ENCODE results near the gene OR2J1.
A peak's percentile ranks its signal among the peaks of the same experiment; 100 is the strongest.

OR2J1 gene

DNA sequence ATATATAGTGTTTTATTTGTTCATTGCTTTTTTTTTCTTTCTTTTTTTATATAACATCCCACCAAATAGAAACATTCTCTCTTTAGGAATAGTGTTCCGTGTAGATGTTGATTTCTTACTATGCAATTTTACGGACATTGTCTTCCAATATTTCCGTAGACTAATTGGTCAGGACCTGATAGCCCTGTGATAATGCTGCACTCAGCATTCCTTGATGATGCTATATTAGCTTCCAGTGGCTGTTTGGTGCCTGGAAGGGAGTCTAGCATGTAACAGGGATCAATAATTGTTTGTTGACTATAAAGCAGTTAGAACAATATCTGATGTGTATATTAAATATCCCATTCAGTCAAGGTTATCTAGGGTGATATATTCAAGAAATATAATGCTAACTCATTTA lies 47.6 kb upstream of the OR2J1 start (continued):
- TF ChIP-seq ZNF121 (tag by site-specific recombination; IDR thresholded peaks at IDR 0.05) (no peak), ZNF747 (tag by site-specific recombination; IDR thresholded peaks at IDR 0.05) (no peak)

DNA sequence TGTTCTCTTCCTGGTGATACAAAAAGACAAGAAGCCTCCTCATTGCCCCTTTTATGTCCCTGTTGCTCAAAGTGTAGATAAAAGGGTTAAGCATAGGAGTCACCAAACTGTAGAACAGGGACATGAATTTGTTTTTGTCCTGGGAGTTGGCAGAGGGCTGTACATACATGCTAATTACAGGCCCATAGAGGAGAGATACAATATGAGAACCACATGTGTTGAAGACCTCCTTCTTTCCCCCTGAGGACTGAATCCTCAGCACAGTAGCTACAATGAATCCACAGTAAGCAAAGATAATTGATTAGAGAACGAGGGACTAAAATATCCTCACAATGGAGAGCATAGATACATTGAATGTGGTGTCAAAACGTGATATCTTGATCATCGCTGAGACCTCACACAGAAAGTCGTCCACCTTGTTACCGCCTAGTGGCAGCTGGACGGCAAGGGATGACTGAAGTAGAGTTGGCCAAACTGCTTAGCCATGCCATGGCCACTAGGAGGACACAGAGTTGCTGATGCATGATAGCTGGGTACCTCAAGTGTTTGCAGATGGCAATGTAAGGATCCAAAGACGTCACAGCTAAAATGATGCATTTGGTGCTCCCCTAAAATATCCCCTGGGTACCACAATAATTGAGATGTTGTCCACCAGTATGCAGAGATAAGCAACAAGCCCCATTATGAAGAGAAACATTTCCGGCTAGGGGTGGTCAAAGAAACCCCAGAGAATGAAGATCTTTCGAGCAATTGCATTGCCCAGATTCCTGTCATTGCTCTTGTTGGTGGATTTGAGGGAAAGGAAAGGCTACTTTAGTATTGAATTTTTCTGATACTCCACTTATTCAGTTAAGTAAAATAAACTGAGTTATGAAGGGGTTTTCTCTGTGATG lies 27.2 kb upstream of the OR2J1 start:
- Histone ChIP-seq H3K9me3 (ENCODE audit: control insufficient read depth, insufficient read depth, low read depth, low read length) (no peaks in the 10 kb centered on the region), H3K4me3 (ENCODE audit: low read depth, low read length) (no peak overlapping the region), H3K36me3 (ENCODE audit: control insufficient read depth in 2 of 2, insufficient read depth in 1 of 2, low read length in 2 of 2) (no peaks in the 10 kb centered on the region), H3K4me1 (ENCODE audit: control insufficient read depth, insufficient read depth, low read length) (no peaks in the 10 kb centered on the region), H3K27ac (ENCODE audit: extremely low read depth, low read depth, low read length) (no peak overlapping the region)
- TF ChIP-seq ZNF654 (tag by site-specific recombination; IDR thresholded peaks at IDR 0.05; ENCODE audit: low read depth) (peak; percentile 26; the same call in 1 of the 2 replicates), ZNF214 (tag by site-specific recombination; IDR thresholded peaks at IDR 0.05; ENCODE audit: borderline replicate concordance) (no peak)
- TF ChIP-seq, protein P1, sequence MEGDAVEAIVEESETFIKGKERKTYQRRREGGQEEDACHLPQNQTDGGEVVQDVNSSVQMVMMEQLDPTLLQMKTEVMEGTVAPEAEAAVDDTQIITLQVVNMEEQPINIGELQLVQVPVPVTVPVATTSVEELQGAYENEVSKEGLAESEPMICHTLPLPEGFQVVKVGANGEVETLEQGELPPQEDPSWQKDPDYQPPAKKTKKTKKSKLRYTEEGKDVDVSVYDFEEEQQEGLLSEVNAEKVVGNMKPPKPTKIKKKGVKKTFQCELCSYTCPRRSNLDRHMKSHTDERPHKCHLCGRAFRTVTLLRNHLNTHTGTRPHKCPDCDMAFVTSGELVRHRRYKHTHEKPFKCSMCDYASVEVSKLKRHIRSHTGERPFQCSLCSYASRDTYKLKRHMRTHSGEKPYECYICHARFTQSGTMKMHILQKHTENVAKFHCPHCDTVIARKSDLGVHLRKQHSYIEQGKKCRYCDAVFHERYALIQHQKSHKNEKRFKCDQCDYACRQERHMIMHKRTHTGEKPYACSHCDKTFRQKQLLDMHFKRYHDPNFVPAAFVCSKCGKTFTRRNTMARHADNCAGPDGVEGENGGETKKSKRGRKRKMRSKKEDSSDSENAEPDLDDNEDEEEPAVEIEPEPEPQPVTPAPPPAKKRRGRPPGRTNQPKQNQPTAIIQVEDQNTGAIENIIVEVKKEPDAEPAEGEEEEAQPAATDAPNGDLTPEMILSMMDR (tag by site-specific recombination; IDR thresholded peaks at IDR 0.05) = peak; percentile 66; the same call in 1 of the 2 replicates
- ChIA-PET POLR2A (no interaction called here), CTCF (interaction anchor here (0.6 to 2.0 kb wide), 19 partner anchors 12 to 528 kb away, joined by 3 to 10 read pairs (median 3); partner anchors contain the start of gene OR12D1)

DNA sequence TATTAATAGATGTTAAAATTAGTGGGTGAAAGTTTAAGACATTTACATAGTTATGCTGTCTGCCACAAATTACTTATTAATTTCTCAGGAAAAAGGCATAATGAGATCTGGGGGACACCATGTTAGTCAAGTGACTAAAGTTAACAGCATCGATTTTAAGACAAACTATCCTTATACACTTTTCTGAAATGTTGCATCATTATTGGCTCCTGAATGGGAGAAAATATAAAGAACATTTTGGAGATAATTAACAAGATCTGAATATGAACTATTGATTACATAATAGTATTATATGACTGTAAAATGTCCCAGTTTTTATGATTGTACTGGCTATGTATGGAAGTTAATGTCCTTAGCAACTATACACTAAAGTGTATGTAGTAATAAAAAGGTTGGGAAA lies 20.1 kb upstream of the OR2J1 start:
- H3K36me3 ChIP-seq (ENCODE audit: control insufficient read depth in 2 of 2, insufficient read depth in 1 of 2, low read length in 2 of 2) = no peaks in the 10 kb centered on the region
- H3K4me3 ChIP-seq (ENCODE audit: low read depth, low read length) = no peak overlapping the region
- H3K9me3 ChIP-seq (ENCODE audit: control insufficient read depth, insufficient read depth, low read depth, low read length) = no peaks in the 10 kb centered on the region
- ChIA-PET POLR2A (no interaction called here), CTCF (interaction anchor here (0.6 kb wide), 1 partner anchor 1866 kb away, joined by 3 read pairs; no protein-coding TSS in a partner anchor)
- H3K27ac ChIP-seq (ENCODE audit: extremely low read depth, low read depth, low read length) = no peak overlapping the region
- no peak for TF ChIP-seq KLF9 (tag by site-specific recombination; IDR thresholded peaks at IDR 0.05; ENCODE audit: low read depth)
- no peak for TF ChIP-seq PRDM1 (tag by site-specific recombination; IDR thresholded peaks at IDR 0.05)
- TF ChIP-seq ZSCAN30 (tag by site-specific recombination; IDR thresholded peaks at IDR 0.05) = no peak
- TF ChIP-seq, protein P1 (tag by site-specific recombination; IDR thresholded peaks at IDR 0.05) = no peak
- TF ChIP-seq IKZF3 (tag by site-specific recombination; IDR thresholded peaks at IDR 0.05) = no peak
- TF ChIP-seq YY1 (tag by site-specific recombination; IDR thresholded peaks at IDR 0.05) = no peak
- no peak for TF ChIP-seq ZNF16 (tag by site-specific recombination; IDR thresholded peaks at IDR 0.05; ENCODE audit: low read depth)
- TF ChIP-seq, protein P2, sequence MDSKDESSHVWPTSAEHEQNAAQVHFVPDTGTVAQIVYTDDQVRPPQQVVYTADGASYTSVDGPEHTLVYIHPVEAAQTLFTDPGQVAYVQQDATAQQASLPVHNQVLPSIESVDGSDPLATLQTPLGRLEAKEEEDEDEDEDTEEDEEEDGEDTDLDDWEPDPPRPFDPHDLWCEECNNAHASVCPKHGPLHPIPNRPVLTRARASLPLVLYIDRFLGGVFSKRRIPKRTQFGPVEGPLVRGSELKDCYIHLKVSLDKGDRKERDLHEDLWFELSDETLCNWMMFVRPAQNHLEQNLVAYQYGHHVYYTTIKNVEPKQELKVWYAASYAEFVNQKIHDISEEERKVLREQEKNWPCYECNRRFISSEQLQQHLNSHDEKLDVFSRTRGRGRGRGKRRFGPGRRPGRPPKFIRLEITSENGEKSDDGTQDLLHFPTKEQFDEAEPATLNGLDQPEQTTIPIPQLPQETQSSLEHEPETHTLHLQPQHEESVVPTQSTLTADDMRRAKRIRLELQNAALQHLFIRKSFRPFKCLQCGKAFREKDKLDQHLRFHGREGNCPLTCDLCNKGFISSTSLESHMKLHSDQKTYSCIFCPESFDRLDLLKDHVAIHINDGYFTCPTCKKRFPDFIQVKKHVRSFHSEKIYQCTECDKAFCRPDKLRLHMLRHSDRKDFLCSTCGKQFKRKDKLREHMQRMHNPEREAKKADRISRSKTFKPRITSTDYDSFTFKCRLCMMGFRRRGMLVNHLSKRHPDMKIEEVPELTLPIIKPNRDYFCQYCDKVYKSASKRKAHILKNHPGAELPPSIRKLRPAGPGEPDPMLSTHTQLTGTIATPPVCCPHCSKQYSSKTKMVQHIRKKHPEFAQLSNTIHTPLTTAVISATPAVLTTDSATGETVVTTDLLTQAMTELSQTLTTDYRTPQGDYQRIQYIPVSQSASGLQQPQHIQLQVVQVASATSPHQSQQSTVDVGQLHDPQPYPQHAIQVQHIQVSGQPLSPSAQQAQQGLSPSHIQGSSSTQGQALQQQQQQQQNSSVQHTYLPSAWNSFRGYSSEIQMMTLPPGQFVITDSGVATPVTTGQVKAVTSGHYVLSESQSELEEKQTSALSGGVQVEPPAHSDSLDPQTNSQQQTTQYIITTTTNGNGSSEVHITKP (tag by site-specific recombination; IDR thresholded peaks at IDR 0.05) = no peak
- no peak for TF ChIP-seq ZNF776 (tag by site-specific recombination; IDR thresholded peaks at IDR 0.05; ENCODE audit: borderline replicate concordance)
- no peak for TF ChIP-seq ZNF433 (tag by site-specific recombination; IDR thresholded peaks at IDR 0.05; ENCODE audit: low read depth)
- no peak for TF ChIP-seq ZNF223 (tag by site-specific recombination; IDR thresholded peaks at IDR 0.05)
- TF ChIP-seq ZNF211 (tag by site-specific recombination; IDR thresholded peaks at IDR 0.05; ENCODE audit: low read depth) = no peak
- TF ChIP-seq ZNF140 (tag by site-specific recombination; IDR thresholded peaks at IDR 0.05) = no peak
- TF ChIP-seq, protein P3, sequence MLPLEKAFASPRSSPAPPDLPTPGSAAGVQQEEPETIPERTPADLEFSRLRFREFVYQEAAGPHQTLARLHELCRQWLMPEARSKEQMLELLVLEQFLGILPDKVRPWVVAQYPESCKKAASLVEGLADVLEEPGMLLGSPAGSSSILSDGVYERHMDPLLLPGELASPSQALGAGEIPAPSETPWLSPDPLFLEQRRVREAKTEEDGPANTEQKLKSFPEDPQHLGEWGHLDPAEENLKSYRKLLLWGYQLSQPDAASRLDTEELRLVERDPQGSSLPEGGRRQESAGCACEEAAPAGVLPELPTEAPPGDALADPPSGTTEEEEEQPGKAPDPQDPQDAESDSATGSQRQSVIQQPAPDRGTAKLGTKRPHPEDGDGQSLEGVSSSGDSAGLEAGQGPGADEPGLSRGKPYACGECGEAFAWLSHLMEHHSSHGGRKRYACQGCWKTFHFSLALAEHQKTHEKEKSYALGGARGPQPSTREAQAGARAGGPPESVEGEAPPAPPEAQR (tag by site-specific recombination; IDR thresholded peaks at IDR 0.05) = no peak
- TF ChIP-seq ZNF416 (tag by site-specific recombination; IDR thresholded peaks at IDR 0.05) = no peak
- TF ChIP-seq ZNF514 (tag by site-specific recombination; IDR thresholded peaks at IDR 0.05) = no peak
- TF ChIP-seq MZF1 (tag by site-specific recombination; IDR thresholded peaks at IDR 0.05; ENCODE audit: borderline replicate concordance) = no peak
- TF ChIP-seq ZNF221 (tag by site-specific recombination; IDR thresholded peaks at IDR 0.05; ENCODE audit: borderline replicate concordance) = no peak
- no peaks in the 10 kb centered on the region for H3K4me1 ChIP-seq (ENCODE audit: control insufficient read depth, insufficient read depth, low read length)

Measured in HEK293 (cell line).